Panc1 (cell line): ENCODE measurements around the gene CDH23.

Source experiments
- POLR2AphosphoS5 ChIP-seq: IDR thresholded peaks from 2 replicates; pipeline ENCODE4 v1.6.1; 2012; ENCODE audit warnings: mild to moderate bottlenecking, low read depth, low read length, moderate library complexity
- SIN3A ChIP-seq: IDR thresholded peaks from 2 replicates; pipeline ENCODE4 v1.6.1; 2012; ENCODE audit warnings: low read depth, mild to moderate bottlenecking, low read length, moderate library complexity, borderline replicate concordance; ENCODE audit not compliant: insufficient read depth
- TCF7L2 ChIP-seq: IDR thresholded peaks from 2 replicates; pipeline ENCODE4 v1.6.1; 2011; ENCODE audit warnings: mild to moderate bottlenecking, low read depth, low read length, inconsistent platforms
- TF ChIP-seq, protein P1 (sequence below): fragments of 450-650 bp; IDR thresholded peaks from 2 replicates; pipeline ENCODE4 v1.5.1; 2017; ENCODE audit warnings: mild to moderate bottlenecking
- TF ChIP-seq, protein P2 (sequence below), 2 experiments: IDR thresholded peaks; 2 replicates each; pipeline ENCODE4 v1.6.1; 2011 to 2012; ENCODE audit warnings: low read depth in 2 of 2, control low read depth in 1 of 2, low read length in 1 of 2, mild to moderate bottlenecking in 1 of 2, moderate library complexity in 1 of 2; ENCODE audit not compliant: insufficient read depth in 1 of 2

DNA sequence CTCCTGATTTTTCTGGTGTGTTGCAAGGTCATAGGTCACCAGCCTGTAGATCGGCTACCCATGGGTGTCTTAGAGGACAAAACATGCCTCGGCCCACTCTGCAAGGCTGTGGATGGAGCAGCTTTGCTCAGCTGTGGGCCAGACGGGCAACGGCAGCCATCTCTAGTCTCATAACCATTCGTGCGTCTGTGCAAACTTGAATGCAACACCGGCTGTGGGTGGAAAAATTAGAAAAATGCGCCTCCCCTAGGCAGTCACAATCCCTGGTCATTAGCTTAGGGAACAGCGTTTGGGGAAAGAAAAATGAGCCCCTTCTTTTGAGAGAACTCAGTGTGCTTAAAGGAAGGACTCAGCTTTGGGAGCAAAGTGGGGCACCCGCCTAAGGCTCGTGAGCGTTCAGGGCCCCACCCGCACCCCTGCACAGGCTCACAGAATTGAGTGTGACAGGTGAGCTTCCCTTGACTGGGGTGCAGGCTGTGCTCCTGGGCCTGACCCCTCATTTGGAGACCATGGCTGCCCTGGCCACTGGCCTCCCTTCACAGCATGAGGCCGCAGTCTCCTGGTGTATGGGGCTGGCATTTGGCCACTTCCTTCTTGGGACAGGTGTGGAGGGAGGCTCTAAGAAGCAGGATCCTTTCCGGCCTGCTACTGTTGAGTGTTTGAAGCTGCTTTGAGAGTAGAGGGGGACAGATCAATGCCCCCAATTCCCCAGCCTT lies 174.9 kb downstream of the CDH23 start:
- no peak for TF ChIP-seq SIN3A
- TF ChIP-seq, protein P1, sequence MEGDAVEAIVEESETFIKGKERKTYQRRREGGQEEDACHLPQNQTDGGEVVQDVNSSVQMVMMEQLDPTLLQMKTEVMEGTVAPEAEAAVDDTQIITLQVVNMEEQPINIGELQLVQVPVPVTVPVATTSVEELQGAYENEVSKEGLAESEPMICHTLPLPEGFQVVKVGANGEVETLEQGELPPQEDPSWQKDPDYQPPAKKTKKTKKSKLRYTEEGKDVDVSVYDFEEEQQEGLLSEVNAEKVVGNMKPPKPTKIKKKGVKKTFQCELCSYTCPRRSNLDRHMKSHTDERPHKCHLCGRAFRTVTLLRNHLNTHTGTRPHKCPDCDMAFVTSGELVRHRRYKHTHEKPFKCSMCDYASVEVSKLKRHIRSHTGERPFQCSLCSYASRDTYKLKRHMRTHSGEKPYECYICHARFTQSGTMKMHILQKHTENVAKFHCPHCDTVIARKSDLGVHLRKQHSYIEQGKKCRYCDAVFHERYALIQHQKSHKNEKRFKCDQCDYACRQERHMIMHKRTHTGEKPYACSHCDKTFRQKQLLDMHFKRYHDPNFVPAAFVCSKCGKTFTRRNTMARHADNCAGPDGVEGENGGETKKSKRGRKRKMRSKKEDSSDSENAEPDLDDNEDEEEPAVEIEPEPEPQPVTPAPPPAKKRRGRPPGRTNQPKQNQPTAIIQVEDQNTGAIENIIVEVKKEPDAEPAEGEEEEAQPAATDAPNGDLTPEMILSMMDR: no peak
- no peak for TF ChIP-seq POLR2AphosphoS5
- TF ChIP-seq, protein P2, sequence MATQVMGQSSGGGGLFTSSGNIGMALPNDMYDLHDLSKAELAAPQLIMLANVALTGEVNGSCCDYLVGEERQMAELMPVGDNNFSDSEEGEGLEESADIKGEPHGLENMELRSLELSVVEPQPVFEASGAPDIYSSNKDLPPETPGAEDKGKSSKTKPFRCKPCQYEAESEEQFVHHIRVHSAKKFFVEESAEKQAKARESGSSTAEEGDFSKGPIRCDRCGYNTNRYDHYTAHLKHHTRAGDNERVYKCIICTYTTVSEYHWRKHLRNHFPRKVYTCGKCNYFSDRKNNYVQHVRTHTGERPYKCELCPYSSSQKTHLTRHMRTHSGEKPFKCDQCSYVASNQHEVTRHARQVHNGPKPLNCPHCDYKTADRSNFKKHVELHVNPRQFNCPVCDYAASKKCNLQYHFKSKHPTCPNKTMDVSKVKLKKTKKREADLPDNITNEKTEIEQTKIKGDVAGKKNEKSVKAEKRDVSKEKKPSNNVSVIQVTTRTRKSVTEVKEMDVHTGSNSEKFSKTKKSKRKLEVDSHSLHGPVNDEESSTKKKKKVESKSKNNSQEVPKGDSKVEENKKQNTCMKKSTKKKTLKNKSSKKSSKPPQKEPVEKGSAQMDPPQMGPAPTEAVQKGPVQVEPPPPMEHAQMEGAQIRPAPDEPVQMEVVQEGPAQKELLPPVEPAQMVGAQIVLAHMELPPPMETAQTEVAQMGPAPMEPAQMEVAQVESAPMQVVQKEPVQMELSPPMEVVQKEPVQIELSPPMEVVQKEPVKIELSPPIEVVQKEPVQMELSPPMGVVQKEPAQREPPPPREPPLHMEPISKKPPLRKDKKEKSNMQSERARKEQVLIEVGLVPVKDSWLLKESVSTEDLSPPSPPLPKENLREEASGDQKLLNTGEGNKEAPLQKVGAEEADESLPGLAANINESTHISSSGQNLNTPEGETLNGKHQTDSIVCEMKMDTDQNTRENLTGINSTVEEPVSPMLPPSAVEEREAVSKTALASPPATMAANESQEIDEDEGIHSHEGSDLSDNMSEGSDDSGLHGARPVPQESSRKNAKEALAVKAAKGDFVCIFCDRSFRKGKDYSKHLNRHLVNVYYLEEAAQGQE (IDR thresholded peaks at IDR 0.05; ENCODE audit: insufficient read depth in 1 of 2, low read depth in 2 of 2, low read length in 1 of 2): no peak
- TF ChIP-seq TCF7L2: no peak
